Stomach (tissue), 4 donors: ENCODE results near the gene COL5A3.

Experiments used
- CTCF ChIP-seq, 7 experiments: fragments of 450-650 bp in 4 of 7; fragments of 200-600 bp in 3 of 7; sonication (generic) in 3 of 7; IDR thresholded peaks; one replicate each; pipeline ENCODE4 v1.5.1; 2016 to 2019; ENCODE audit warnings: antibody characterized with exemption in 7 of 7, control low read depth in 2 of 7, mild to moderate bottlenecking in 1 of 7
- EP300 ChIP-seq: sonication (generic); formaldehyde crosslinking; IDR thresholded peaks from one replicate; pipeline ENCODE4 v1.6.1; 2017; ENCODE audit warnings: antibody characterized with exemption
- POLR2A ChIP-seq, 4 donors: fragments of 450-650 bp; IDR thresholded peaks; one replicate each; pipeline ENCODE4 v1.6.1; 2016; ENCODE audit warnings: antibody characterized with exemption in 4 of 4, control low read depth in 2 of 4, mild to moderate bottlenecking in 1 of 4, moderate library complexity in 1 of 4

- no peak for TF ChIP-seq EP300
- TF ChIP-seq POLR2A (IDR thresholded peaks at IDR 0.05) = no peak
- no peak for TF ChIP-seq CTCF (IDR thresholded peaks at IDR 0.05)
These were observed 99.7 kb downstream of the COL5A3 start for GRCh38 chr19:9910625-9911024.
